ENCODE data around the gene TSSC4.

Gene TSSC4

DNA sequence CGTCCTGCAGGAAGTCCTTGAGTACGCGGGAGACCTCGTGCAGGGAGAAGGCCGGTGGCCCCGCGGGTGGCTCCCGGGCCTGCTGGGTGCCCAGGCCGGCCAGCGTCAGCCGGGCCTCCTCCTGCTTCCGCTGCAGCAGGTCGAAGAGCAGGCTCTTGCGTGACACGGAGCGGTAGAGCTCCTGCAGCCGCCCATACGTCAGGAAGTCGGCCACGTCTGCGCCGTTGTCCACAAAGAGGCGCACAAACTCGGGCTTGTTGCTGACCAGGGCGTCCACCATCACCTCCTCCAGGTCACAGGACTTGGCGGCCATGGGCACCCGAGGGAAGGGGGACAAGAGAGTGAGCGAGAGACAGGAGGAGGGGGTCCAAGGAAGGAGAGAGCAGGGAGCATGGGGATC, 14.6 kb downstream of the TSSC4 start:
- H4K20me1 ChIP-seq (ENCODE audit: insufficient read depth, low read length), result no peaks in the 10 kb centered on the region
- H3K27me3 ChIP-seq (ENCODE audit: insufficient read depth, low read length), result peaks cover 4% of the 10 kb centered on the region; the same call in 1 of the 2 replicates
- H3K4me1 ChIP-seq (ENCODE audit: insufficient read depth, low read length, severe bottlenecking), result no peaks in the 10 kb centered on the region
- no peak overlapping the region for H2AFZ ChIP-seq (ENCODE audit: low read length)
- H3K9me3 ChIP-seq (ENCODE audit: low read length), result no peaks in the 10 kb centered on the region
- no peaks in the 10 kb centered on the region for H3K36me3 ChIP-seq (ENCODE audit: insufficient read depth, low read length)
- H3K27ac ChIP-seq (ENCODE audit: low read depth, low read length, poor library complexity, severe bottlenecking), result no peak overlapping the region
- H3K79me2 ChIP-seq (ENCODE audit: insufficient read depth, low read length), result no peaks in the 10 kb centered on the region
- H3K9me2 ChIP-seq (ENCODE audit: low read depth, low read length), result no peaks in the 10 kb centered on the region
- no peak overlapping the region for H3K4me3 ChIP-seq (ENCODE audit: low read depth, low read length, poor library complexity, severe bottlenecking)
- H3F3A ChIP-seq (ENCODE audit: insufficient read depth, low read length), result no peaks in the 10 kb centered on the region
- TF ChIP-seq EZH2 (IDR thresholded peaks at IDR 0.05; ENCODE audit: borderline replicate concordance, low read length), result no peak
- TF ChIP-seq, protein P1, sequence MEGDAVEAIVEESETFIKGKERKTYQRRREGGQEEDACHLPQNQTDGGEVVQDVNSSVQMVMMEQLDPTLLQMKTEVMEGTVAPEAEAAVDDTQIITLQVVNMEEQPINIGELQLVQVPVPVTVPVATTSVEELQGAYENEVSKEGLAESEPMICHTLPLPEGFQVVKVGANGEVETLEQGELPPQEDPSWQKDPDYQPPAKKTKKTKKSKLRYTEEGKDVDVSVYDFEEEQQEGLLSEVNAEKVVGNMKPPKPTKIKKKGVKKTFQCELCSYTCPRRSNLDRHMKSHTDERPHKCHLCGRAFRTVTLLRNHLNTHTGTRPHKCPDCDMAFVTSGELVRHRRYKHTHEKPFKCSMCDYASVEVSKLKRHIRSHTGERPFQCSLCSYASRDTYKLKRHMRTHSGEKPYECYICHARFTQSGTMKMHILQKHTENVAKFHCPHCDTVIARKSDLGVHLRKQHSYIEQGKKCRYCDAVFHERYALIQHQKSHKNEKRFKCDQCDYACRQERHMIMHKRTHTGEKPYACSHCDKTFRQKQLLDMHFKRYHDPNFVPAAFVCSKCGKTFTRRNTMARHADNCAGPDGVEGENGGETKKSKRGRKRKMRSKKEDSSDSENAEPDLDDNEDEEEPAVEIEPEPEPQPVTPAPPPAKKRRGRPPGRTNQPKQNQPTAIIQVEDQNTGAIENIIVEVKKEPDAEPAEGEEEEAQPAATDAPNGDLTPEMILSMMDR (IDR thresholded peaks at IDR 0.05; ENCODE audit: low read length), result no peak
- H3K9ac ChIP-seq (ENCODE audit: low read length), result no peak overlapping the region
- no peak overlapping the region for H3K4me2 ChIP-seq (ENCODE audit: low read length)

DNA sequence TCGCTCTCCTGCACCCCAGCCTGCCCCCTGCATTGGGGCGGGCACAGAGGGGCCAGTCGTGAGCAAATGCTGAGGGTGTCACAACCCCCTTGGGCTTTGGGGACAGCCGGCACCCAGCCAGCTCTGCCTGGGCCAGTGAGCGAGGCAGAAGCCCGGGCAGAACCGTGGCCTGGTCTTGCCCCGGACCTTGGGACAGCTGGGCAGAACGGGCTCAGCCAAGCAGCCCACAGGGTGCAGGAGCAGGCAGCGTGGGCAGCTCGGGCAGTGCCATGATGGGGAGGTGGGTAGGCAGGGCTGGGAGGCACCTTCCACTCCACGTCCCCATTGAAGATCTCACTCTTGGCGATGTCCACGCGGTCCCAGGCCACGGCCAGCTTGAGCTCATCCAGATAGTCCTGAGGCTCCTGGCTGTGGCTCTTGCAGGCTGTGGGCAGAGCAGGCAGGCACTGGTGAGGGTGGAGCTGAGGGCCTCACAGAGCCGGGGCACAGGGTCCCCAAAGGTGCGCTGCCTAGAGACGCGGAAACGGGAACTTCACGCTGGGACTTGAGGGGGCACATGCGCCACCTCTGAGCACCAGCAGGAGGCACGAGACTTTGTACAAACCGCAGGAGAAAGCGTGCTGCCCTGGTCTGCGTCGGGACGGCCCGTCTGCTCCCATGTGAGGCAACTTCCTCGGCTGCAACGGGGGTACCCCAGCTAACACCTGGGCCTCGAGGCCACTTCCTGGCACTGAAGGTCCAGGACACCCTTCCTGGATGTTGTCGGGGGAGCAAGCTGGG, 15.2 kb downstream of the TSSC4 start:
- no peaks in the 10 kb centered on the region for H3K9me2 ChIP-seq (ENCODE audit: low read depth, low read length)
- TF ChIP-seq, protein P1 (IDR thresholded peaks at IDR 0.05; ENCODE audit: low read length), result peak; percentile 45; the same call in 1 of the 2 replicates
- TF ChIP-seq EZH2 (IDR thresholded peaks at IDR 0.05; ENCODE audit: borderline replicate concordance, low read length), result no peak
- H3K4me3 ChIP-seq (ENCODE audit: low read depth, low read length, poor library complexity, severe bottlenecking), result no peak overlapping the region
- no peaks in the 10 kb centered on the region for H4K20me1 ChIP-seq (ENCODE audit: insufficient read depth, low read length)
- no peaks in the 10 kb centered on the region for H3K79me2 ChIP-seq (ENCODE audit: insufficient read depth, low read length)
- H3K27me3 ChIP-seq (ENCODE audit: insufficient read depth, low read length), result 0 out of 2 replicates have a peak, but pooled peaks cover 4% of the 10 kb centered on the region
- H3K27ac ChIP-seq (ENCODE audit: low read depth, low read length, poor library complexity, severe bottlenecking), result no peak overlapping the region
- H3F3A ChIP-seq (ENCODE audit: insufficient read depth, low read length), result no peaks in the 10 kb centered on the region
- no peaks in the 10 kb centered on the region for H3K9me3 ChIP-seq (ENCODE audit: low read length)
- no peak overlapping the region for H2AFZ ChIP-seq (ENCODE audit: low read length)
- H3K9ac ChIP-seq (ENCODE audit: low read length), result no peak overlapping the region
- H3K36me3 ChIP-seq (ENCODE audit: insufficient read depth, low read length), result no peaks in the 10 kb centered on the region
- H3K4me2 ChIP-seq (ENCODE audit: low read length), result no peak overlapping the region
- H3K4me1 ChIP-seq (ENCODE audit: insufficient read depth, low read length, severe bottlenecking), result no peaks in the 10 kb centered on the region

DNA sequence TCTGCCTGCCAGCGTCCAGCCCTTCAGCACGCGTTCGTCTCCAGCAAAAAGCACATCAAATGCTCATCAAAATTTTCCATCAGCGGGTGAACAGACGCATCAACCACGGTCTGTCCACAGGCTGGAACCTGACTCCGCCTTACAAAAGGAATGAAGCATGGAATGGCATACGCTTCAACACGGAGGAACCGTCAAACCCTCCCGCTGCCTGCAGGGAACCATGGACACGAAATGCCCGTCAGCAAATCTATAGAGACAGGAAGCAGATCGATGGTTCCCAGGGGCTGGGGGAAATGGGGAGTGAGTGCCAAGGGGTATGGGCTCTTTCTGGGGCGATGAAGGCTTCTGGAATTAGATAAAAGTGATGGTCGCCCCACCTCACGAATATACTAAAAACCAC, 16.2 kb downstream of the TSSC4 start:
- H2AFZ ChIP-seq (ENCODE audit: low read length), result no peak overlapping the region
- no peaks in the 10 kb centered on the region for H3K36me3 ChIP-seq (ENCODE audit: insufficient read depth, low read length)
- no peak overlapping the region for H3K27ac ChIP-seq (ENCODE audit: low read depth, low read length, poor library complexity, severe bottlenecking)
- H3K27me3 ChIP-seq (ENCODE audit: insufficient read depth, low read length), result 0 out of 2 replicates have a peak, but pooled peaks cover 4% of the 10 kb centered on the region
- no peaks in the 10 kb centered on the region for H3F3A ChIP-seq (ENCODE audit: insufficient read depth, low read length)
- H4K20me1 ChIP-seq (ENCODE audit: insufficient read depth, low read length), result no peaks in the 10 kb centered on the region
- H3K4me1 ChIP-seq (ENCODE audit: insufficient read depth, low read length, severe bottlenecking), result no peaks in the 10 kb centered on the region
- H3K9ac ChIP-seq (ENCODE audit: low read length), result no peak overlapping the region
- H3K79me2 ChIP-seq (ENCODE audit: insufficient read depth, low read length), result no peaks in the 10 kb centered on the region
- H3K9me2 ChIP-seq (ENCODE audit: low read depth, low read length), result no peaks in the 10 kb centered on the region
- H3K4me3 ChIP-seq (ENCODE audit: low read depth, low read length, poor library complexity, severe bottlenecking), result no peak overlapping the region
- H3K9me3 ChIP-seq (ENCODE audit: low read length), result no peaks in the 10 kb centered on the region
- H3K4me2 ChIP-seq (ENCODE audit: low read length), result no peak overlapping the region
- TF ChIP-seq EZH2 (IDR thresholded peaks at IDR 0.05; ENCODE audit: borderline replicate concordance, low read length), result no peak
- TF ChIP-seq, protein P1 (IDR thresholded peaks at IDR 0.05; ENCODE audit: low read length), result no peak
